Left lung (tissue), 10 donors: ENCODE results near the gene RHO. TPM values are rescaled to one million over a fixed set of nuclear protein-coding genes. Genes with fewer than 3 reads are reported as not detected.
A peak's percentile ranks its signal among the peaks of the same experiment; 100 is the strongest.

Source experiments
- ATAC-seq: fragments of 200-7000 bp; cut with Tn5 transposase; one replicate; pipeline ENCODE4 v1.9.1; 2020; ENCODE audit warnings: moderate library complexity
- DNase-seq, 4 donors: peaks; one replicate each; pipeline ENCODE4 v3.0.0-alpha.2; 2013 to 2020
- H3K27ac ChIP-seq, 2 donors: fragments of 200-600 bp; sonication (generic) in 1 of 2; one replicate each; pipeline versions ENCODE4 v1.5.0 to v1.8.0; 2020 to 2021
- H3K27me3 ChIP-seq, 2 donors: fragments of 200-600 bp; sonication (generic) in 1 of 2; one replicate each; pipeline versions ENCODE4 v1.5.0 to v1.8.0; 2020 to 2021
- H3K36me3 ChIP-seq, 2 donors: fragments of 200-600 bp; sonication (generic) in 1 of 2; one replicate each; pipeline versions ENCODE4 v1.5.0 to v1.8.0; 2020 to 2021
- H3K4me1 ChIP-seq, 2 donors: fragments of 200-600 bp; one replicate each; pipeline ENCODE4 v1.8.0; 2021
- H3K4me3 ChIP-seq, 2 donors: fragments of 200-600 bp; sonication (generic) in 1 of 2; one replicate each; pipeline versions ENCODE4 v1.5.0 to v1.8.0; 2020 to 2021; ENCODE audit warnings: mild to moderate bottlenecking in 1 of 2
- H3K9me3 ChIP-seq, 2 donors: fragments of 200-600 bp; sonication (generic) in 1 of 2; one replicate each; pipeline versions ENCODE4 v1.5.0 to v1.8.0; 2020 to 2021
- intact Hi-C, 2 donors: fragments of 100-400 bp; cut with DNase I; formaldehyde crosslinking; loops; one replicate each; pipeline versions ENCODE4 v1.11.2 to v1.14.2; 2022
- polyA plus RNA-seq, 6 donors: library from polyadenylated mRNA; unstranded; fragments of 120-200 nt; gene quantifications; one replicate each; pipeline ENCODE4 v1.2.1, GENCODE V29; 2013; ENCODE audit not compliant: insufficient read length in 6 of 6
- total RNA-seq, 2 donors: library from RNA; stranded (reverse); fragmentation: NEBNext Ultra II Directional; extraction: Animal tissue kit (Norgen Biotek cat#: 25700); gene quantifications; one replicate each; pipeline ENCODE4 v1.2.1, GENCODE V29; 2021
- TF ChIP-seq, protein P1 (sequence below), 2 donors: fragments of 200-600 bp; sonication (generic) in 1 of 2; IDR thresholded peaks; one replicate each; pipeline versions ENCODE4 v1.5.0 to v1.8.0; 2021; ENCODE audit warnings: antibody characterized with exemption in 2 of 2
- donor health status: DM: no; HTN: yes; CAD: no.
- donor health status: DM: no; HTN: no; CAD: no.

RHO gene
- total and polyA plus RNA-seq, 8 donors, result 0.08 to 0.17 (median 0.09) TPM; not detected in 2

DNA sequence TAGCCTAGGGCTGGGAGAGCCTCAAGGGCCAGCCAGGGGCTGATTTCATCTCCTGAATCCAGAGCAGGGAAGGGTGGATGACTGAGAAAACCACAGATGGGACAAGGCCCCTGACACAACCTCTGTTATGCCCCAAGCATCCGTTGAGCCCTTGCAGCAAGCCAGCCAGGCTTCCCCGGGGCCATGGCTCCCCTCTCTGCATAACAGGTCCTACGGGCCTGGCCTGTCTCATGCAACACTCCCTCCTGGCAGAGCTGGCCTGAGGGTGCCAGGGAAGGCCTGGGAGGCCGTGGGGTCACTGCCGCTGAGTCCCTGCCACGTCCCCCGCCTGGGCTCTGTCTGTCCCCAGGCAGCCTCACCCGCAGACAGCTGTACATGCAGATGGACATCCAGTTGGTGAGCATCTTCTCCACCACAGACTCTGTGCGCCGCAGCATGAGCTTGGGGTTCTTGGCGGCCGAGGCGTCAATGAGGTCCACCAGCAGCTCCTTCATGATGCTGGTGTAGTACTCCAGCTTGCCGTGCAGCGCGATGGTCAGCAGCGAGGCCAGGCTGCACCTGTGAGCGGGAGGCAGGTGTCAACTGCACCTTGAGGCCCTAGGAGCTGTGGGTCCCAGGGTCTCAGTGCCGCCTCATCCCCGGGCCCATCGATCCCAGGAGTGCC, 36.7 kb downstream of the RHO start:
- H3K36me3 ChIP-seq, result peaks cover 0 to 98% of the 10 kb centered on the region in 2 donors
- intact Hi-C loops, result no loop called here
- TF ChIP-seq, protein P1, sequence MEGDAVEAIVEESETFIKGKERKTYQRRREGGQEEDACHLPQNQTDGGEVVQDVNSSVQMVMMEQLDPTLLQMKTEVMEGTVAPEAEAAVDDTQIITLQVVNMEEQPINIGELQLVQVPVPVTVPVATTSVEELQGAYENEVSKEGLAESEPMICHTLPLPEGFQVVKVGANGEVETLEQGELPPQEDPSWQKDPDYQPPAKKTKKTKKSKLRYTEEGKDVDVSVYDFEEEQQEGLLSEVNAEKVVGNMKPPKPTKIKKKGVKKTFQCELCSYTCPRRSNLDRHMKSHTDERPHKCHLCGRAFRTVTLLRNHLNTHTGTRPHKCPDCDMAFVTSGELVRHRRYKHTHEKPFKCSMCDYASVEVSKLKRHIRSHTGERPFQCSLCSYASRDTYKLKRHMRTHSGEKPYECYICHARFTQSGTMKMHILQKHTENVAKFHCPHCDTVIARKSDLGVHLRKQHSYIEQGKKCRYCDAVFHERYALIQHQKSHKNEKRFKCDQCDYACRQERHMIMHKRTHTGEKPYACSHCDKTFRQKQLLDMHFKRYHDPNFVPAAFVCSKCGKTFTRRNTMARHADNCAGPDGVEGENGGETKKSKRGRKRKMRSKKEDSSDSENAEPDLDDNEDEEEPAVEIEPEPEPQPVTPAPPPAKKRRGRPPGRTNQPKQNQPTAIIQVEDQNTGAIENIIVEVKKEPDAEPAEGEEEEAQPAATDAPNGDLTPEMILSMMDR (IDR thresholded peaks at IDR 0.05), result no peak
- H3K4me1 ChIP-seq, result peaks cover 23 to 33% of the 10 kb centered on the region in 2 donors
- ATAC-seq, result no peak
- DNase-seq, result no peak
- no peak overlapping the region for H3K4me3 ChIP-seq
- no peaks in the 10 kb centered on the region for H3K9me3 ChIP-seq
- peak overlapping the region in 1 of 2 donors; percentile 28 for H3K27ac ChIP-seq
- no peaks in the 10 kb centered on the region for H3K27me3 ChIP-seq

GRCh38 chr3:129565902-129566301, 37.5 kb downstream of the RHO start:
- Histone ChIP-seq H3K36me3 (peaks cover 0 to 100% of the 10 kb centered on the region in 2 donors), H3K9me3 (no peaks in the 10 kb centered on the region), H3K4me3 (no peak overlapping the region), H3K27me3 (no peaks in the 10 kb centered on the region), H3K27ac (no peak overlapping the region), H3K4me1 (peaks cover 16 to 25% of the 10 kb centered on the region in 2 donors)
- intact Hi-C loops, result no loop called here
- no peak for DNase-seq
- TF ChIP-seq, protein P1 (IDR thresholded peaks at IDR 0.05), result no peak
- no peak for ATAC-seq

DNA sequence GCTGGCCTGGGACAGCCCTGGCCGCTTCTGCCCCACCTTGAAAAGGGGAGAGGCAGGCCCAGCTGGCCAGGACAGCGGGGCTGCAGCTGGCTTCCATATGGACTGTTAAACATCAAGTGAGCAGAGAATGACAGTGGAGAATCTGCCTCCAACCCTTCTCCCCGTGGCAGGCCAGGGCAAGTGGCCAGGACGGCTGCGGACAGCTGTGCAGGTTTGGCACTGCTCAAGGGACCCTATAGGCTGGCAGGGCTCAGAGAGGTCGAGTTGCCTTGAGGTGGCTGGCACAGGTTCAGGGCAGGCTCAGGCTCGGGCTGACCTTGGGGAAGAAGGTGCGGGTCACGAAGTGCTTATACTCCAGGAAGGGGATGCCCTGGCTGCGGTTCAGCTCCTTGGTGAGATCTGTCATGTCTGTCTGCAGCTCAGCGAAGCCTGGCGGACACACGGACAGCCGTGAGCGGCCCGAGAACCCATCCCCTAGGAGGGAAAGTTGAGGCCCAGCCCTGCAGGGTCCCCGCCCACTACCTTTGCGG, 38.8 kb downstream of the RHO start:
- H3K27ac ChIP-seq, result peak overlapping the region in 1 of 2 donors; percentile 38
- no peaks in the 10 kb centered on the region for H3K9me3 ChIP-seq
- TF ChIP-seq, protein P1 (IDR thresholded peaks at IDR 0.05), result no peak
- peak in 1 of 4 donors; percentile 42 for DNase-seq
- H3K4me3 ChIP-seq, result no peak overlapping the region
- peaks cover 9 to 12% of the 10 kb centered on the region in 2 donors for H3K4me1 ChIP-seq
- ATAC-seq, result no peak
- peaks cover 0 to 100% of the 10 kb centered on the region in 2 donors for H3K36me3 ChIP-seq
- H3K27me3 ChIP-seq, result no peaks in the 10 kb centered on the region
- intact Hi-C loops, result no loop called here

DNA sequence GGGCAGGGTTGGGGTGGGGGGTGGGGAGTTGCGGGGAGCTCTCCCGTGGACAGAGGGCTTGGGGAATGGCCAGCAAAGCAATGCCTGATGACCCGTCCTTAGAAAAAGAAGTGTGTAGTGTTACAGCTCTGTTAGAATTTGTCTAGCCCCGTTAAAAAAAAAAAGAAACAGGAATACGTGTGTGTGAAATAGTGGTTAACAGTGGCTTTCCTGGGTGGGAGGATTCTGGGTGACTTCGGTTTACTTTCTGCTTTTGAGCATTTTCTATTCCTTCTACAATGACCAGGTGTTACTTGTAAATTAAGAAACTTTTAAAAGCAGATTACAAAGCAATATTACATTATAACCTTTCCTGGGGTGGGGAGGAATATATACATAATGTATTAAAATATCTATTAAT, 39.5 kb downstream of the RHO start:
- H3K27me3 ChIP-seq, result no peaks in the 10 kb centered on the region
- no peak overlapping the region for H3K27ac ChIP-seq
- ATAC-seq, result no peak
- H3K4me1 ChIP-seq, result peaks cover 9 to 11% of the 10 kb centered on the region in 2 donors
- H3K9me3 ChIP-seq, result no peaks in the 10 kb centered on the region
- TF ChIP-seq, protein P1 (IDR thresholded peaks at IDR 0.05), result no peak
- H3K4me3 ChIP-seq, result no peak overlapping the region
- DNase-seq, result no peak
- intact Hi-C loops, result no loop called here
- peaks cover 0 to 100% of the 10 kb centered on the region in 2 donors for H3K36me3 ChIP-seq

DNA sequence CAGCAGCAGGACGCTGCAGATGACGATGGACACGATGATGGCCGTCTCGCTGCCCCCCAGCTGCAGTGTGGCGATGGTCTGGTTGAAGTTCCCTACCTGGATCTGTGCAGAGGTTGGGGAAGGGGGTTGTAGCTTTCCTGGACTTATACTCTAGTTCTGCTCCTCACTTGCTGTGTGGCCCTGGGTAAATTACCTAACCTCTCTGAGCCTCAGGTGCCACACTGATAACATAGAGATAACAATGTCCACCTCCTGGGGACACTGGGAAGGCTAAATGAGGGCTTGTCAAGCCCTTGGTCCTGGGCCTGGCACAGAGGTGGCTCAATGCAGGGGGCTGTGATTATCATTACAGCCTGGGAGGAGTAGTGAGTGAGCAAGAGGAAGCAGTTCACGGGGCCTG, 41.4 kb downstream of the RHO start:
- Histone ChIP-seq H3K27me3 (no peaks in the 10 kb centered on the region), H3K4me3 (no peak overlapping the region), H3K4me1 (peaks cover 4 to 11% of the 10 kb centered on the region in 2 donors), H3K36me3 (peaks cover 0 to 100% of the 10 kb centered on the region in 2 donors), H3K9me3 (no peaks in the 10 kb centered on the region), H3K27ac (no peak overlapping the region)
- DNase-seq, result peak in 1 of 4 donors; percentile 10
- TF ChIP-seq, protein P1 (IDR thresholded peaks at IDR 0.05), result no peak
- no peak for ATAC-seq
- intact Hi-C loops, result no loop called here
